ENCODE data around the gene TRIM46. TPM values are rescaled to one million over a fixed set of nuclear protein-coding genes. Genes with fewer than 3 reads are reported as not detected.

The TRIM46 gene
- total RNA-seq, 1 experiment from 2014 or later = 3.8 TPM

DNA sequence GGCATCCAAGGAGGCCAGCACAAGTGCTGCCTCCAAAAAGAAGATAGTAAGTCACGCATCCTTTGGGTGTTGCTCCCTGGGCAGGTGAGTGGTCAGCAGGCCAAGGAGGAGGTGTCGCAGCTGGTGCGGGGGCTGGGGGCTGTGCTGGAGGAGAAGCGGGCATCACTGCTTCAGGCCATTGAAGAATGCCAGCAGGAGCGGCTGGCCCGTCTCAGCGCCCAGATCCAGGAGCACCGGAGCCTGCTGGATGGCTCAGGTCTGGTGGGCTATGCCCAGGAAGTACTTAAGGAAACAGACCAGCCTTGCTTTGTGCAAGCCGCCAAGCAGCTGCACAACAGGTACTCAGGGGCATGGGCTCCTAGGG is 4.3 kb downstream of the TRIM46 start:
- H3K79me2 ChIP-seq (ENCODE audit: insufficient read depth, low read length) = peaks cover 2% of the 10 kb centered on the region; the same call in 1 of the 2 replicates
- DNase-seq (ENCODE audit: low read depth, low spot score) (no peak), ATAC-seq (no peak)
- TF ChIP-seq, protein P1, sequence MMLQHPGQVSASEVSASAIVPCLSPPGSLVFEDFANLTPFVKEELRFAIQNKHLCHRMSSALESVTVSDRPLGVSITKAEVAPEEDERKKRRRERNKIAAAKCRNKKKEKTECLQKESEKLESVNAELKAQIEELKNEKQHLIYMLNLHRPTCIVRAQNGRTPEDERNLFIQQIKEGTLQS (IDR thresholded peaks at IDR 0.05) = no peak
- TF ChIP-seq POLR2A (IDR thresholded peaks at IDR 0.05; ENCODE audit: borderline replicate concordance, extremely low read depth, insufficient read depth, insufficient read length) (no peak), SIN3A (IDR thresholded peaks at IDR 0.05; ENCODE audit: low read depth) (no peak), POLR2AphosphoS5 (IDR thresholded peaks at IDR 0.05; ENCODE audit: low read depth, low read length) (no peak), CEBPB (IDR thresholded peaks at IDR 0.05; ENCODE audit: low read depth) (no peak), SRF (IDR thresholded peaks at IDR 0.05; ENCODE audit: low read depth) (no peak)
- TF ChIP-seq, protein P2, sequence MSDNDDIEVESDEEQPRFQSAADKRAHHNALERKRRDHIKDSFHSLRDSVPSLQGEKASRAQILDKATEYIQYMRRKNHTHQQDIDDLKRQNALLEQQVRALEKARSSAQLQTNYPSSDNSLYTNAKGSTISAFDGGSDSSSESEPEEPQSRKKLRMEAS (IDR thresholded peaks at IDR 0.05) = no peak
- no peak overlapping the region for H3K9ac ChIP-seq (ENCODE audit: low read length)
- intact Hi-C loops (cut with micrococcal nuclease) = loop anchor here (2.0 to 10.0 kb wide), 2 partner anchors 147 to 415 kb away; partner anchors contain the start of gene RUSC1
- H3K4me2 ChIP-seq (ENCODE audit: low read length) = no peak overlapping the region
- no peaks in the 10 kb centered on the region for H4K20me1 ChIP-seq (ENCODE audit: insufficient read depth)
- H3K27ac ChIP-seq (ENCODE audit: low read depth, low read length) = no peak overlapping the region
- H3K27me3 ChIP-seq (ENCODE audit: insufficient read depth, low read length) = no peaks in the 10 kb centered on the region
- no peaks in the 10 kb centered on the region for H3K9me2 ChIP-seq (ENCODE audit: insufficient read depth)
- ChIA-PET RAD21 (ENCODE audit: low non-redundant PET in 1 of 2, low total read pairs in 2 of 2, uncharacterized antibody in 2 of 2, unreplicated experiment in 2 of 2) (interaction anchor here in 1 of 2 experiments (1.1 kb wide), 1 partner anchor 16 kb away, joined by 3 read pairs; no protein-coding TSS in a partner anchor), CTCF (interaction anchor here (2.0 kb wide), 1 partner anchor 16 kb away, joined by 10 read pairs; no protein-coding TSS in a partner anchor), POLR2A (interaction anchor here (1.9 kb wide), 1 partner anchor 17 kb away, joined by 4 read pairs; no protein-coding TSS in a partner anchor)
- no peak overlapping the region for H3K4me3 ChIP-seq (replicated peaks in 1 of 2; ENCODE audit: low read depth in 1 of 2, low read length in 2 of 2)
- BruUV-seq (replicated peaks) = no TSS peak
- H3K9me3 ChIP-seq (ENCODE audit: control insufficient read depth in 1 of 2, insufficient read depth in 1 of 2, low read depth in 1 of 2, low read length in 2 of 2) = no peaks in the 10 kb centered on the region
- peaks cover 0 to 35% of the 10 kb centered on the region in 2 experiments; a peak in 2 of 4 replicates for H3K4me1 ChIP-seq (ENCODE audit: control insufficient read depth in 1 of 2, insufficient read depth in 2 of 2, low read length in 2 of 2)
- no peaks in the 10 kb centered on the region; a peak in 1 of 4 replicates for H3K36me3 ChIP-seq (ENCODE audit: control insufficient read depth in 1 of 2, insufficient read depth in 2 of 2, low read length in 2 of 2)
- no peak overlapping the region for H2AFZ ChIP-seq (ENCODE audit: low read depth, low read length, poor library complexity, severe bottlenecking)

DNA sequence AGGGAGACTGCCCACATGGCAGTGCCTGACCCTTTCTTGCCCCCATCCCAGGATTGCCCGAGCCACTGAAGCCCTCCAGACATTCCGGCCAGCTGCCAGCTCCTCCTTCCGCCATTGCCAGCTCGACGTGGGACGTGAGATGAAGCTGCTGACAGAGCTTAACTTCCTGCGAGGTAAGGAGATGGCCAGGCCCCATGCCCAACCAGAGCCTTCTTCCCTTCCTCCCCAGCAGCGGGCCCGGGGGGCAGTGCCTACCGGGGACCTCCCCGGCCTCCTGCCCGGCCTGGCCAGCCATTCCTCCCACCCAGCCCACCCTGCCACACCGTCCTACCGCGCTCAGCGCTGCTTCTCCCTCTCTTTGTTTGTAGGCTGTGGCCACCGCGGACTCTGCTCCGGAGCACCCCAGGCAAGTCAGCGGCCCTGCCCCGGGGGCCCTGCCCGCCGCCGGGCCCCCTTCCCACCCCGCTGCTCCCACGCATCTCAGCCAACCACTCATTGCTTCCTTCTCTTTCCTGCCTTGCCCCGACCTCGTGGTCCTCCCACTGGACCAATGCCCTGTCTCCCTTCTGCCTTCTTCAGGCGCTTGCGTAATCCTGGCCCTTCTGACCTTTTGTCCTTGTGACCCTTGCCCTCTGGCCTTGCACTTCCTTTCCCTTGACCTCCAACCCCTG is 4.9 kb downstream of the TRIM46 start:
- H3K9ac ChIP-seq (ENCODE audit: low read length) = no peak overlapping the region
- no peaks in the 10 kb centered on the region for H3K9me2 ChIP-seq (ENCODE audit: insufficient read depth)
- ChIA-PET CTCF (interaction anchor here (2.0 kb wide), 1 partner anchor 15 kb away, joined by 10 read pairs; no protein-coding TSS in a partner anchor), POLR2A (interaction anchor here (1.9 kb wide), 1 partner anchor 16 kb away, joined by 4 read pairs; no protein-coding TSS in a partner anchor), RAD21 (ENCODE audit: low non-redundant PET in 1 of 2, low total read pairs in 2 of 2, uncharacterized antibody in 2 of 2, unreplicated experiment in 2 of 2) (no interaction called here)
- no peaks in the 10 kb centered on the region for H3K79me2 ChIP-seq (ENCODE audit: insufficient read depth, low read length)
- no peaks in the 10 kb centered on the region; a peak in 1 of 4 replicates for H3K36me3 ChIP-seq (ENCODE audit: control insufficient read depth in 1 of 2, insufficient read depth in 2 of 2, low read length in 2 of 2)
- intact Hi-C loops (cut with micrococcal nuclease) = loop anchor here (10.0 kb wide), 1 partner anchor 146 kb away; the partner anchor contains the start of gene RUSC1
- no peaks in the 10 kb centered on the region for H4K20me1 ChIP-seq (ENCODE audit: insufficient read depth)
- no peaks in the 10 kb centered on the region for H3K9me3 ChIP-seq (ENCODE audit: control insufficient read depth in 1 of 2, insufficient read depth in 1 of 2, low read depth in 1 of 2, low read length in 2 of 2)
- no TSS peak for BruUV-seq (replicated peaks)
- no peaks in the 10 kb centered on the region for H3K27me3 ChIP-seq (ENCODE audit: insufficient read depth, low read length)
- ATAC-seq = no peak
- no peak overlapping the region for H2AFZ ChIP-seq (ENCODE audit: low read depth, low read length, poor library complexity, severe bottlenecking)
- H3K27ac ChIP-seq (ENCODE audit: low read depth, low read length) = no peak overlapping the region
- no peak overlapping the region for H3K4me2 ChIP-seq (ENCODE audit: low read length)
- no peak for DNase-seq (ENCODE audit: low read depth, low spot score)
- H3K4me3 ChIP-seq (replicated peaks in 1 of 2; ENCODE audit: low read depth in 1 of 2, low read length in 2 of 2) = no peak overlapping the region
- H3K4me1 ChIP-seq (ENCODE audit: control insufficient read depth in 1 of 2, insufficient read depth in 2 of 2, low read length in 2 of 2) = peaks cover 0 to 31% of the 10 kb centered on the region in 2 experiments; a peak in 2 of 4 replicates
- TF ChIP-seq TCF7L2 (IDR thresholded peaks at IDR 0.05; ENCODE audit: borderline replicate concordance, extremely low read depth, insufficient read depth, insufficient read length) (no peak), EGR1 (IDR thresholded peaks at IDR 0.05; ENCODE audit: low read depth) (no peak), POLR2A (IDR thresholded peaks at IDR 0.05; ENCODE audit: borderline replicate concordance, extremely low read depth, insufficient read depth, insufficient read length) (no peak), JUND (IDR thresholded peaks at IDR 0.05) (no peak), YY1 (IDR thresholded peaks at IDR 0.05; ENCODE audit: extremely low read depth, insufficient replicate concordance, low read depth, low read length) (no peak), RAD21 (IDR thresholded peaks at IDR 0.05; ENCODE audit: low read depth) (no peak), ELF1 (IDR thresholded peaks at IDR 0.05; ENCODE audit: borderline replicate concordance, low read depth) (no peak), POLR2AphosphoS5 (IDR thresholded peaks at IDR 0.05; ENCODE audit: low read depth, low read length) (no peak), EZH2phosphoT487 (IDR thresholded peaks at IDR 0.05; ENCODE audit: borderline replicate concordance) (no peak), FOSL1 (IDR thresholded peaks at IDR 0.05; ENCODE audit: low read depth) (no peak)
- TF ChIP-seq, protein P2 (IDR thresholded peaks at IDR 0.05) = no peak
- TF ChIP-seq, protein P3, sequence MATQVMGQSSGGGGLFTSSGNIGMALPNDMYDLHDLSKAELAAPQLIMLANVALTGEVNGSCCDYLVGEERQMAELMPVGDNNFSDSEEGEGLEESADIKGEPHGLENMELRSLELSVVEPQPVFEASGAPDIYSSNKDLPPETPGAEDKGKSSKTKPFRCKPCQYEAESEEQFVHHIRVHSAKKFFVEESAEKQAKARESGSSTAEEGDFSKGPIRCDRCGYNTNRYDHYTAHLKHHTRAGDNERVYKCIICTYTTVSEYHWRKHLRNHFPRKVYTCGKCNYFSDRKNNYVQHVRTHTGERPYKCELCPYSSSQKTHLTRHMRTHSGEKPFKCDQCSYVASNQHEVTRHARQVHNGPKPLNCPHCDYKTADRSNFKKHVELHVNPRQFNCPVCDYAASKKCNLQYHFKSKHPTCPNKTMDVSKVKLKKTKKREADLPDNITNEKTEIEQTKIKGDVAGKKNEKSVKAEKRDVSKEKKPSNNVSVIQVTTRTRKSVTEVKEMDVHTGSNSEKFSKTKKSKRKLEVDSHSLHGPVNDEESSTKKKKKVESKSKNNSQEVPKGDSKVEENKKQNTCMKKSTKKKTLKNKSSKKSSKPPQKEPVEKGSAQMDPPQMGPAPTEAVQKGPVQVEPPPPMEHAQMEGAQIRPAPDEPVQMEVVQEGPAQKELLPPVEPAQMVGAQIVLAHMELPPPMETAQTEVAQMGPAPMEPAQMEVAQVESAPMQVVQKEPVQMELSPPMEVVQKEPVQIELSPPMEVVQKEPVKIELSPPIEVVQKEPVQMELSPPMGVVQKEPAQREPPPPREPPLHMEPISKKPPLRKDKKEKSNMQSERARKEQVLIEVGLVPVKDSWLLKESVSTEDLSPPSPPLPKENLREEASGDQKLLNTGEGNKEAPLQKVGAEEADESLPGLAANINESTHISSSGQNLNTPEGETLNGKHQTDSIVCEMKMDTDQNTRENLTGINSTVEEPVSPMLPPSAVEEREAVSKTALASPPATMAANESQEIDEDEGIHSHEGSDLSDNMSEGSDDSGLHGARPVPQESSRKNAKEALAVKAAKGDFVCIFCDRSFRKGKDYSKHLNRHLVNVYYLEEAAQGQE (IDR thresholded peaks at IDR 0.05; ENCODE audit: low read depth) = no peak
